ENCODE results near the gene RASEF. TPM values are rescaled to one million over a fixed set of nuclear protein-coding genes. Genes with fewer than 3 reads are reported as not detected.
A peak's percentile ranks its signal among the peaks of the same experiment; 100 is the strongest.

The RASEF gene
- total and polyA plus RNA-seq, 2 of the 13 experiments (the other 11 are each of a cell fraction or from before 2014, with no cell fraction given), result 0.07 TPM; not detected in 1

GRCh38 chr9:82991671-82992070 is 71.3 kb downstream of the RASEF start (continued):
- TF ChIP-seq KLF12 (CRISPR knock-in tag; IDR thresholded peaks at IDR 0.05; ENCODE audit: borderline replicate concordance) (no peak), HDAC2 (CRISPR knock-in tag; IDR thresholded peaks at IDR 0.05) (0 out of 2 replicates have a peak, but pooled peaks have one; percentile 12), ZNF24 (IDR thresholded peaks at IDR 0.05) (no peak), NFIC (IDR thresholded peaks at IDR 0.05; ENCODE audit: low read length) (peak; percentile 69), EP300 (IDR thresholded peaks at IDR 0.05; ENCODE audit: low read depth in 2 of 2, low read length in 2 of 2) (peak in 1 of 2 experiments; percentile 20; a peak in 1 of 4 replicates), EP300 (CRISPR knock-in tag; IDR thresholded peaks at IDR 0.05; ENCODE audit: borderline replicate concordance) (no peak), FOSL2 (CRISPR knock-in tag; IDR thresholded peaks at IDR 0.05) (peak; percentile 7; the same call in 1 of the 2 replicates)
- TF ChIP-seq, protein P1, sequence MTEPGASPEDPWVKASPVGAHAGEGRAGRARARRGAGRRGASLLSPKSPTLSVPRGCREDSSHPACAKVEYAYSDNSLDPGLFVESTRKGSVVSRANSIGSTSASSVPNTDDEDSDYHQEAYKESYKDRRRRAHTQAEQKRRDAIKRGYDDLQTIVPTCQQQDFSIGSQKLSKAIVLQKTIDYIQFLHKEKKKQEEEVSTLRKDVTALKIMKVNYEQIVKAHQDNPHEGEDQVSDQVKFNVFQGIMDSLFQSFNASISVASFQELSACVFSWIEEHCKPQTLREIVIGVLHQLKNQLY (CRISPR knock-in tag; IDR thresholded peaks at IDR 0.05), result peak; percentile 48; the same call in 1 of the 2 replicates
- TF ChIP-seq, protein P2, sequence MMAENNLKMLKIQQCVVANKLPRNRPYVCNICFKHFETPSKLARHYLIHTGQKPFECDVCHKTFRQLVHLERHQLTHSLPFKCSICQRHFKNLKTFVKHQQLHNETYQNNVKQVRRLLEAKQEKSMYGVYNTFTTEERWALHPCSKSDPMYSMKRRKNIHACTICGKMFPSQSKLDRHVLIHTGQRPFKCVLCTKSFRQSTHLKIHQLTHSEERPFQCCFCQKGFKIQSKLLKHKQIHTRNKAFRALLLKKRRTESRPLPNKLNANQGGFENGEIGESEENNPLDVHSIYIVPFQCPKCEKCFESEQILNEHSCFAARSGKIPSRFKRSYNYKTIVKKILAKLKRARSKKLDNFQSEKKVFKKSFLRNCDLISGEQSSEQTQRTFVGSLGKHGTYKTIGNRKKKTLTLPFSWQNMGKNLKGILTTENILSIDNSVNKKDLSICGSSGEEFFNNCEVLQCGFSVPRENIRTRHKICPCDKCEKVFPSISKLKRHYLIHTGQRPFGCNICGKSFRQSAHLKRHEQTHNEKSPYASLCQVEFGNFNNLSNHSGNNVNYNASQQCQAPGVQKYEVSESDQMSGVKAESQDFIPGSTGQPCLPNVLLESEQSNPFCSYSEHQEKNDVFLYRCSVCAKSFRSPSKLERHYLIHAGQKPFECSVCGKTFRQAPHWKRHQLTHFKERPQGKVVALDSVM (CRISPR knock-in tag; IDR thresholded peaks at IDR 0.05), result no peak

GRCh38 chr9:82989929-82990328 is 73.0 kb downstream of the RASEF start:
- Histone ChIP-seq H3K4me3 (replicated peaks in 1 of 3; ENCODE audit: insufficient read depth in 1 of 3, low read depth in 2 of 3, low read length in 3 of 3) (no peak overlapping the region), H3K9ac (ENCODE audit: insufficient read depth, low read depth, low read length) (no peak overlapping the region), H3K27ac (ENCODE audit: extremely low read length, insufficient read depth, low read length) (no peak overlapping the region), H2AFZ (ENCODE audit: low read length) (no peak overlapping the region), H3K4me2 (ENCODE audit: low read depth, low read length) (no peak overlapping the region), H3K27me3 (ENCODE audit: control insufficient read depth in 1 of 2, insufficient read depth in 2 of 2, low read length in 2 of 2) (peaks cover 0 to 2% of the 10 kb centered on the region in 2 experiments; a peak in 1 of 5 replicates), H3K36me3 (replicated peaks in 1 of 2; ENCODE audit: control insufficient read depth in 1 of 2, insufficient read depth in 2 of 2, low read length in 2 of 2) (no peaks in the 10 kb centered on the region), H3K79me2 (ENCODE audit: insufficient read depth, low read length) (no peaks in the 10 kb centered on the region), H3K9me3 (ENCODE audit: low read length) (no peaks in the 10 kb centered on the region), H3K4me1 (ENCODE audit: insufficient read depth, low read length) (peaks cover 19% of the 10 kb centered on the region), H4K20me1 (ENCODE audit: insufficient read depth, low read length) (no peaks in the 10 kb centered on the region)
- ChIA-PET POLR2A (no interaction called here), CTCF (ENCODE audit: low intra/inter-chr PET ratio, low total read pairs) (no interaction called here)
- TF ChIP-seq SRY (CRISPR knock-in tag; IDR thresholded peaks at IDR 0.05), result no peak
- TF ChIP-seq, protein P3, sequence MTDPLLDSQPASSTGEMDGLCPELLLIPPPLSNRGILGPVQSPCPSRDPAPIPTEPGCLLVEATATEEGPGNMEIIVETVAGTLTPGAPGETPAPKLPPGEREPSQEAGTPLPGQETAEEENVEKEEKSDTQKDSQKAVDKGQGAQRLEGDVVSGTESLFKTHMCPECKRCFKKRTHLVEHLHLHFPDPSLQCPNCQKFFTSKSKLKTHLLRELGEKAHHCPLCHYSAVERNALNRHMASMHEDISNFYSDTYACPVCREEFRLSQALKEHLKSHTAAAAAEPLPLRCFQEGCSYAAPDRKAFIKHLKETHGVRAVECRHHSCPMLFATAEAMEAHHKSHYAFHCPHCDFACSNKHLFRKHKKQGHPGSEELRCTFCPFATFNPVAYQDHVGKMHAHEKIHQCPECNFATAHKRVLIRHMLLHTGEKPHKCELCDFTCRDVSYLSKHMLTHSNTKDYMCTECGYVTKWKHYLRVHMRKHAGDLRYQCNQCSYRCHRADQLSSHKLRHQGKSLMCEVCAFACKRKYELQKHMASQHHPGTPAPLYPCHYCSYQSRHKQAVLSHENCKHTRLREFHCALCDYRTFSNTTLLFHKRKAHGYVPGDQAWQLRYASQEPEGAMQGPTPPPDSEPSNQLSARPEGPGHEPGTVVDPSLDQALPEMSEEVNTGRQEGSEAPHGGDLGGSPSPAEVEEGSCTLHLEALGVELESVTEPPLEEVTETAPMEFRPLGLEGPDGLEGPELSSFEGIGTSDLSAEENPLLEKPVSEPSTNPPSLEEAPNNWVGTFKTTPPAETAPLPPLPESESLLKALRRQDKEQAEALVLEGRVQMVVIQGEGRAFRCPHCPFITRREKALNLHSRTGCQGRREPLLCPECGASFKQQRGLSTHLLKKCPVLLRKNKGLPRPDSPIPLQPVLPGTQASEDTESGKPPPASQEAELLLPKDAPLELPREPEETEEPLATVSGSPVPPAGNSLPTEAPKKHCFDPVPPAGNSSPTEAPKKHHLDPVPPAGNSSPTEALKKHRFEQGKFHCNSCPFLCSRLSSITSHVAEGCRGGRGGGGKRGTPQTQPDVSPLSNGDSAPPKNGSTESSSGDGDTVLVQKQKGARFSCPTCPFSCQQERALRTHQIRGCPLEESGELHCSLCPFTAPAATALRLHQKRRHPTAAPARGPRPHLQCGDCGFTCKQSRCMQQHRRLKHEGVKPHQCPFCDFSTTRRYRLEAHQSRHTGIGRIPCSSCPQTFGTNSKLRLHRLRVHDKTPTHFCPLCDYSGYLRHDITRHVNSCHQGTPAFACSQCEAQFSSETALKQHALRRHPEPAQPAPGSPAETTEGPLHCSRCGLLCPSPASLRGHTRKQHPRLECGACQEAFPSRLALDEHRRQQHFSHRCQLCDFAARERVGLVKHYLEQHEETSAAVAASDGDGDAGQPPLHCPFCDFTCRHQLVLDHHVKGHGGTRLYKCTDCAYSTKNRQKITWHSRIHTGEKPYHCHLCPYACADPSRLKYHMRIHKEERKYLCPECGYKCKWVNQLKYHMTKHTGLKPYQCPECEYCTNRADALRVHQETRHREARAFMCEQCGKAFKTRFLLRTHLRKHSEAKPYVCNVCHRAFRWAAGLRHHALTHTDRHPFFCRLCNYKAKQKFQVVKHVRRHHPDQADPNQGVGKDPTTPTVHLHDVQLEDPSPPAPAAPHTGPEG (CRISPR knock-in tag; IDR thresholded peaks at IDR 0.05), result no peak
- no peak for TF ChIP-seq SRF (IDR thresholded peaks at IDR 0.05; ENCODE audit: low read depth, low read length)
- no peak for TF ChIP-seq CBX1 (IDR thresholded peaks at IDR 0.05; ENCODE audit: low read depth)
- TF ChIP-seq ZNF441 (CRISPR knock-in tag; IDR thresholded peaks at IDR 0.05; ENCODE audit: borderline replicate concordance), result no peak
- TF ChIP-seq GATA4 (IDR thresholded peaks at IDR 0.05; ENCODE audit: borderline replicate concordance, low read depth), result no peak
- TF ChIP-seq SAP130 (CRISPR knock-in tag; IDR thresholded peaks at IDR 0.05; ENCODE audit: low read depth), result no peak
- BruUV-seq (replicated peaks), result no TSS peak
- FAIRE-seq, result no peak
- intact Hi-C loops (cut with micrococcal nuclease; ENCODE audit: unreplicated experiment) (no loop called here), in situ Hi-C loops (cut with HindIII; ENCODE audit: extremely low pct_ligation_motif_present, low pct_unique_long_range_greater_than_20kb) (no loop called here)
- no peak for DNase-seq (ENCODE audit: low spot score)
- 20% methylated on average over 4 of the region's 4 CpGs for WGBS (ENCODE audit: low lambda C conversion rate)
- no peak for ATAC-seq

Measured in HepG2 (cell line).